HG03095 (cell line): ENCODE measurements around the gene AQP11.

Experiments used
- ATAC-seq: cut with Tn5 transposase; IDR thresholded peaks from one replicate; pipeline ENCODE4 v1.9.1; 2021; ENCODE audit warnings: moderate library complexity; ENCODE audit not compliant: unreplicated experiment

The AQP11 gene

GRCh38 chr11:77656362-77656761 is 66.6 kb downstream of the AQP11 start:
- ATAC-seq, result no peak

DNA sequence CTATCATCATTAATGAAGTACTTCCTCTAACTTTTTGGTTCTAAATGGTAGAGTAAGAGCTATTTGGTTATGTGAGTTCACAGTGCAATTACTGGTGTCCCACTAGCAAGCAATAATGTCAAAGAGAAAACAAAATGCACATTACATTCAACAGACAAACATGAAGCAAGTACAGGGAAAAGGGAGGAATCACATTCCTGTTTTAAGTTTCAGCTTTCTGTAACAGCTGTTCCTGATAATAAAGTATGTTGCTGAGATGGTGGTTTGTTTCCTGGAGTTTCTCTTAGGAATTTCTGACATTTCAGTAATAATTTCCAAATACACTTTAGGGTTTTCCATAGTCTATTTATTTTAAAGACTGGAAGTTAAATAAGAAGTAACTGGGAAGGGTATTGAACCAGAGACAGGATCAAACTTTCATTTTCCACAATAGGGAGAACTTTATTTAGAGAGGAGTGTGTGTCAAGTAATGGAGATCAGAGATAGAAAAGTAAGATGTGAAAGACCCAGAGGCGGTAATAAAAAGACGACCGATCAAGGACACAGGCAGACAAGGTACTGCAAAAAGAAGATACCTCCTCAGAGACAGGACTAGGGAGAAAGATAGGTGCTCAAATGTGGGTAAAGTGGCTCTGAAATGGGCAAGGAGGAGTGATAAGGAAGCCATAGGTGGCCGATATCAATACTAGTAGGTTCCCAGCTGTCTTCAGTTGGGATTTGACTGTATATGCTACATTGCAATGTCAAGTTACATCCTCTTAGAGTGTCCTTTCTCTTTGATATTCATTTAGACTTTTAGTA is 68.7 kb downstream of the AQP11 start:
- no peak for ATAC-seq
